ENCODE measurements around the gene TESMIN. TPM values are rescaled to one million over a fixed set of nuclear protein-coding genes. Genes with fewer than 3 reads are reported as not detected.

TESMIN gene
- total RNA-seq, 1 experiment from 2014 or later: 24.8 TPM

GRCh38 chr11:68707527-68707926, 43.8 kb downstream of the TESMIN start:
- H3K27me3 ChIP-seq (ENCODE audit: insufficient read depth, low read length): no peaks in the 10 kb centered on the region
- CTCF ChIA-PET: no interaction called here
- ATAC-seq: no peak

More at GRCh38 chr11:68707527-68707926, 43.8 kb downstream of the TESMIN start:
- no peak overlapping the region for H2AFZ ChIP-seq (ENCODE audit: low read depth, low read length, poor library complexity, severe bottlenecking)
- H3K9me2 ChIP-seq (ENCODE audit: insufficient read depth): no peaks in the 10 kb centered on the region
- ChIA-PET RAD21 (ENCODE audit: low non-redundant PET in 1 of 2, low total read pairs in 2 of 2, uncharacterized antibody in 2 of 2, unreplicated experiment in 2 of 2) (no interaction called here), POLR2A (no interaction called here)
- no peak overlapping the region for H3K4me3 ChIP-seq (replicated peaks in 1 of 2; ENCODE audit: low read depth in 1 of 2, low read length in 2 of 2)
- intact Hi-C loops (cut with micrococcal nuclease): no loop called here
- H3K4me2 ChIP-seq (ENCODE audit: low read length): no peak overlapping the region
- BruUV-seq (replicated peaks): no TSS peak
- no peaks in the 10 kb centered on the region for H3K9me3 ChIP-seq (ENCODE audit: control insufficient read depth in 1 of 2, insufficient read depth in 1 of 2, low read depth in 1 of 2, low read length in 2 of 2)
- no peaks in the 10 kb centered on the region for H4K20me1 ChIP-seq (ENCODE audit: insufficient read depth)
- no peak overlapping the region for H3K27ac ChIP-seq (ENCODE audit: low read depth, low read length)
- H3K4me1 ChIP-seq (ENCODE audit: control insufficient read depth in 1 of 2, insufficient read depth in 2 of 2, low read length in 2 of 2): no peaks in the 10 kb centered on the region
- no peaks in the 10 kb centered on the region for H3K36me3 ChIP-seq (ENCODE audit: control insufficient read depth in 1 of 2, insufficient read depth in 2 of 2, low read length in 2 of 2)
- H3K79me2 ChIP-seq (ENCODE audit: insufficient read depth, low read length): no peaks in the 10 kb centered on the region
- H3K9ac ChIP-seq (ENCODE audit: low read length): no peak overlapping the region
- DNase-seq (ENCODE audit: low read depth, low spot score): no peak
- TF ChIP-seq SIN3A (IDR thresholded peaks at IDR 0.05; ENCODE audit: low read depth) (no peak), CBX3 (IDR thresholded peaks at IDR 0.05; ENCODE audit: low read depth) (no peak), MAX (IDR thresholded peaks at IDR 0.05) (no peak), CTCF (IDR thresholded peaks at IDR 0.05 in 2 of 3, conservative IDR thresholded peaks at IDR 0.05 in 1 of 3; ENCODE audit: borderline replicate concordance in 1 of 3, insufficient read depth in 1 of 3, low read depth in 2 of 3, low read length in 2 of 3) (no peak), EZH2phosphoT487 (IDR thresholded peaks at IDR 0.05; ENCODE audit: borderline replicate concordance) (no peak), ZNF274 (IDR thresholded peaks at IDR 0.05; ENCODE audit: low read depth, low read length) (no peak), YY1 (IDR thresholded peaks at IDR 0.05; ENCODE audit: extremely low read depth, insufficient replicate concordance, low read depth, low read length) (no peak)
